CD4-positive, CD25-positive, alpha-beta regulatory T cell (primary cell): Measurements from ENCODE around the gene TMEM17. TPM values are rescaled to one million over a fixed set of nuclear protein-coding genes. Genes with fewer than 3 reads are reported as not detected.
"Not testable (repeated sequence)": the region's sequence is repeated elsewhere in the genome, so short reads cannot be mapped to it uniquely, and the experiment has no call there.

Experiments
- ATAC-seq, 2 donors: fragments of 150-1000 bp; cut with Tn5 transposase; one replicate each; pipeline ENCODE4 v1.10.0; 2021; ENCODE audit warnings: low read depth in 2 of 2, moderate number of reproducible peaks in 2 of 2, moderate library complexity in 1 of 2
- DNase-seq, 3 donors: peaks; one replicate each; pipeline versions ENCODE4 v3.0.0 to v3.0.0-alpha.2; 2012 to 2022; ENCODE audit warnings: mixed read lengths in 1 of 3
- H3K27ac ChIP-seq: one replicate; pipeline ENCODE4 v1.7.0; 2013; ENCODE audit warnings: mild to moderate bottlenecking, low read length; ENCODE audit not compliant: insufficient read depth, poor library complexity, severe bottlenecking
- H3K27me3 ChIP-seq: one replicate; pipeline ENCODE4 v1.7.0; 2013; ENCODE audit warnings: low read length; ENCODE audit not compliant: control insufficient read depth, insufficient read depth
- H3K36me3 ChIP-seq: one replicate; pipeline ENCODE4 v1.7.0; 2013; ENCODE audit warnings: mild to moderate bottlenecking, low read length, moderate library complexity; ENCODE audit not compliant: control insufficient read depth, insufficient read depth
- H3K4me1 ChIP-seq: 2 replicates; pipeline ENCODE4 v1.7.0; 2013; ENCODE audit warnings: mild to moderate bottlenecking, low read length; ENCODE audit not compliant: insufficient read depth, control insufficient read depth, poor library complexity, severe bottlenecking
- H3K4me3 ChIP-seq: one replicate; pipeline ENCODE4 v1.7.0; 2013; ENCODE audit warnings: low read depth, mild to moderate bottlenecking, low read length, moderate library complexity
- H3K9me3 ChIP-seq, 2 experiments: 1 replicate in 1 of 2; 2 replicates in 1 of 2; pipeline ENCODE4 v1.7.0; 2013; ENCODE audit warnings: low read length in 2 of 2, mild to moderate bottlenecking in 1 of 2, moderate library complexity in 1 of 2; ENCODE audit not compliant: control insufficient read depth in 2 of 2
- H3K27ac Mint-ChIP-seq, 3 donors: one replicate each; pipeline ENCODE4 v1.8.0; 2020 to 2022; ENCODE audit warnings: mild to moderate bottlenecking in 3 of 3, mixed read lengths in 3 of 3, moderate library complexity in 2 of 3
- H3K27me3 Mint-ChIP-seq: one replicate; pipeline ENCODE4 v1.8.0; 2022; ENCODE audit warnings: mild to moderate bottlenecking, mixed read lengths
- H3K36me3 Mint-ChIP-seq: one replicate; pipeline ENCODE4 v1.8.0; 2020; ENCODE audit warnings: mixed read lengths
- H3K4me1 Mint-ChIP-seq, 4 donors: one replicate each; pipeline ENCODE4 v1.8.0; 2020 to 2022; ENCODE audit warnings: mixed read lengths in 4 of 4, mild to moderate bottlenecking in 1 of 4
- H3K4me3 Mint-ChIP-seq, 4 donors: one replicate each; pipeline ENCODE4 v1.8.0; 2020 to 2022; ENCODE audit warnings: mild to moderate bottlenecking in 4 of 4, mixed read lengths in 4 of 4, moderate library complexity in 3 of 4
- H3K9me3 Mint-ChIP-seq, 7 donors: one replicate each; pipeline ENCODE4 v1.8.0; 2020 to 2022; ENCODE audit warnings: mixed read lengths in 7 of 7, mild to moderate bottlenecking in 3 of 7, moderate library complexity in 2 of 7
- polyA plus RNA-seq, 4 donors: library from polyadenylated mRNA; unstranded; fragments of 300-500 nt; fragmentation: Illumina TruSeq; gene quantifications; one replicate each; pipeline ENCODE4 v1.2.3, GENCODE V29; 2021
- total RNA-seq: library from RNA; stranded (reverse); gene quantifications from one replicate; pipeline ENCODE4 v1.2.3, GENCODE V29; 2022

TMEM17 gene
- total and polyA plus RNA-seq, 5 donors from 2014 or later: not detected

GRCh38 chr2:62526531-62527381 is 20.8 kb upstream of the TMEM17 start:
- H3K4me1 Mint-ChIP-seq: peaks cover 0 to 6% (median 0%) of the 10 kb centered on the region in 4 donors
- Histone ChIP-seq H3K9me3 (no peaks in the 10 kb centered on the region), H3K27ac (no peak overlapping the region), H3K4me3 (no peak overlapping the region), H3K27me3 (peaks cover 11% of the 10 kb centered on the region), H3K36me3 (no peaks in the 10 kb centered on the region), H3K4me1 (no peaks in the 10 kb centered on the region)
- DNase-seq (no peak), ATAC-seq (no peak)
- no peaks in the 10 kb centered on the region for H3K36me3 Mint-ChIP-seq
- peaks cover 0 to 4% (median 0%) of the 10 kb centered on the region in 7 donors for H3K9me3 Mint-ChIP-seq
- no peak overlapping the region for H3K27ac Mint-ChIP-seq
- H3K27me3 Mint-ChIP-seq: peaks cover 26% of the 10 kb centered on the region
- H3K4me3 Mint-ChIP-seq: no peak overlapping the region

- H3K36me3 ChIP-seq: no peaks in the 10 kb centered on the region
- Mint-ChIP-seq H3K4me1 (peaks cover 0 to 6% (median 0%) of the 10 kb centered on the region in 4 donors), H3K36me3 (no peaks in the 10 kb centered on the region), H3K4me3 (no peak overlapping the region), H3K27me3 (peaks cover 26% of the 10 kb centered on the region), H3K9me3 (peaks cover 0 to 4% (median 0%) of the 10 kb centered on the region in 7 donors), H3K27ac (no peak overlapping the region)
- ATAC-seq (no peak), DNase-seq (no peak)
- peaks cover 11% of the 10 kb centered on the region for H3K27me3 ChIP-seq
- no peak overlapping the region for H3K4me3 ChIP-seq
- no peak overlapping the region for H3K27ac ChIP-seq
- H3K9me3 ChIP-seq: no peaks in the 10 kb centered on the region
- no peaks in the 10 kb centered on the region for H3K4me1 ChIP-seq
Observed at GRCh38 chr2:62525549-62526269, 19.7 kb upstream of the TMEM17 start.

DNA sequence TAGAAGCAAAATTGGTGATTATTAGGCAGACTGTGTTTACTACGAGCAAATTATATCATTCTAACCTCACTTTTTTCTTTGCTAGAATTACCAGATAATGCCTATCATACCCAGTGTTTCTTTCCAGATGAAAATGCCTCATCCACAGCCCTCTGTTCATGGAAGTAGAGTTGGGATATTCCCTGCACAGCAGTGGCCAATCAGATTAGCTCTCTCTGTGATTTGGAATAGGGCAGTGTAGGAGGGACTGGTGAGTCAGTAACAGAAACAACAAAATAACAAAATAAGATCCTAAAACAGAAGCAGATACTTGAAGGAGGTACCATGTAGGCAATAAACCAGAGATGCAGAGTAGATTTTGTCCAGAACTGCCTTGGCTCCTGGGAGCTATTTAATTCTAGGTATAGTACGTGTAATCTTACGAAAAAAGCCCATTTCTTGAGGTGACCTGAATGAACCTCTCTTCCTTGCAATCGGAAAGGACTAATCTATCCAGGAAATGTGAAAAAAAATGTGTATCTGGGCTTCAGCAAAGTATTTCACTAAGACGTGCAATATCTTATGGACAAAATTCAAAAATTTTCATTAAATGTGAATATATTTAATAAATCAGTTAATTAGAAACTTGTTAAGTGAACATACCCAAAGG is 18.4 kb upstream of the TMEM17 start:
- peaks cover 24% of the 10 kb centered on the region for H3K27me3 Mint-ChIP-seq
- H3K36me3 Mint-ChIP-seq: no peaks in the 10 kb centered on the region
- Histone ChIP-seq H3K27me3 (peaks cover 11% of the 10 kb centered on the region), H3K4me1 (no peaks in the 10 kb centered on the region), H3K36me3 (no peaks in the 10 kb centered on the region), H3K9me3 (no peaks in the 10 kb centered on the region), H3K27ac (no peak overlapping the region), H3K4me3 (no peak overlapping the region)
- peaks cover 0 to 6% (median 0%) of the 10 kb centered on the region in 4 donors for H3K4me1 Mint-ChIP-seq
- peaks cover 0 to 4% (median 0%) of the 10 kb centered on the region in 7 donors for H3K9me3 Mint-ChIP-seq
- no peak for ATAC-seq
- DNase-seq: no peak
- no peak overlapping the region for H3K4me3 Mint-ChIP-seq
- no peak overlapping the region for H3K27ac Mint-ChIP-seq

DNA sequence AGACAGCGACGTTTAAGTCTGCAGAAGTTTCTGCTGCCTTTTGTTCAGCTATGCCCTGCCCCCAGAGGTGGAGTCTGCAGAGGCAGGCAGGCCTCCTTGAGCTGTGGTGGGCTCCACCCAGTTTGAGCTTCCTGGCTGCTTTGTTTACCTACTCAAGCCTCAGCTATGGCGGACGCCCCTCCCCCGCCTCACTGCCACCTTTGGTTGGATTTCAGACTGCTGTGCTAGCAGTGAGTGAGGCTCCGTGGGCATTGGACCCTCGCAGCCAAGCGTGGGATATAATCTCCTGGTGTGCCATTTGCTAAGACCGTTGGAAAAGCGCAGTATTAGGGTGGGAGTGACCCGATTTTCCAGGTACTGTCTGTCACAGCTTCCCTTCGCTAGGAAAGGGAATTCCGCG is 15.1 kb upstream of the TMEM17 start:
- peaks cover 14% of the 10 kb centered on the region for H3K27me3 Mint-ChIP-seq
- H3K4me3 Mint-ChIP-seq, H3K4me1 Mint-ChIP-seq, H3K27ac Mint-ChIP-seq, H3K4me1 ChIP-seq, ATAC-seq, H3K9me3 ChIP-seq, H3K36me3 Mint-ChIP-seq, H3K27ac ChIP-seq, H3K36me3 ChIP-seq, H3K4me3 ChIP-seq: not testable (repeated sequence)
- peaks cover 11% of the 10 kb centered on the region for H3K27me3 ChIP-seq
- H3K9me3 Mint-ChIP-seq: peaks cover 0 to 16% (median 6%) of the 10 kb centered on the region in 7 donors
- DNase-seq: peak in 1 of 3 donors; percentile 4

GRCh38 chr2:62512384-62512783 is 6.4 kb upstream of the TMEM17 start:
- ATAC-seq: no peak

GRCh38 chr2:62511636-62512035 is 5.6 kb upstream of the TMEM17 start:
- Histone ChIP-seq H3K4me1 (no peaks in the 10 kb centered on the region), H3K36me3 (no peaks in the 10 kb centered on the region), H3K27me3 (peaks cover 12% of the 10 kb centered on the region), H3K27ac (no peak overlapping the region), H3K4me3 (no peak overlapping the region), H3K9me3 (no peaks in the 10 kb centered on the region)
- no peak overlapping the region for H3K4me3 Mint-ChIP-seq
- peaks cover 26% of the 10 kb centered on the region for H3K27me3 Mint-ChIP-seq
- peaks cover 0 to 2% (median 0%) of the 10 kb centered on the region in 7 donors for H3K9me3 Mint-ChIP-seq
- H3K4me1 Mint-ChIP-seq: peaks cover 0 to under 1% (median 0%) of the 10 kb centered on the region in 4 donors
- H3K27ac Mint-ChIP-seq: no peak overlapping the region
- no peaks in the 10 kb centered on the region for H3K36me3 Mint-ChIP-seq
- DNase-seq: no peak
- no peak for ATAC-seq

More at GRCh38 chr2:62512384-62512783, 6.4 kb upstream of the TMEM17 start:
- Histone ChIP-seq H3K27ac (no peak overlapping the region), H3K27me3 (peaks cover 11% of the 10 kb centered on the region), H3K4me3 (no peak overlapping the region), H3K36me3 (no peaks in the 10 kb centered on the region), H3K4me1 (no peaks in the 10 kb centered on the region), H3K9me3 (no peaks in the 10 kb centered on the region)
- Mint-ChIP-seq H3K27ac (no peak overlapping the region), H3K4me3 (no peak overlapping the region), H3K36me3 (no peaks in the 10 kb centered on the region), H3K9me3 (peaks cover 0 to 5% (median 2%) of the 10 kb centered on the region in 7 donors), H3K4me1 (no peaks in the 10 kb centered on the region), H3K27me3 (peaks cover 23% of the 10 kb centered on the region)
- DNase-seq: no peak

GRCh38 chr2:62506421-62506750 is 391 bp upstream of the TMEM17 start:
- Mint-ChIP-seq H3K4me3 (peak overlapping the region in 3 of 4 donors; percentile 57 to 78 (median 60)), H3K27ac (peak overlapping the region in 1 of 3 donors; percentile 65), H3K9me3 (peaks cover 0 to 2% (median 0%) of the 10 kb centered on the region in 7 donors), H3K36me3 (no peaks in the 10 kb centered on the region), H3K4me1 (peaks cover 0 to 7% (median 3%) of the 10 kb centered on the region in 4 donors), H3K27me3 (peaks cover 41% of the 10 kb centered on the region)
- Histone ChIP-seq H3K9me3 (no peaks in the 10 kb centered on the region), H3K36me3 (no peaks in the 10 kb centered on the region), H3K27ac (no peak overlapping the region), H3K27me3 (peaks cover 26% of the 10 kb centered on the region), H3K4me3 (peak overlapping the region; percentile 42), H3K4me1 (peaks cover 9% of the 10 kb centered on the region)
- ATAC-seq (no peak), DNase-seq (no peak)
